ENCODE data around the gene YAE1. TPM values are rescaled to one million over a fixed set of nuclear protein-coding genes. Genes with fewer than 3 reads are reported as not detected.

Gene YAE1
- total and polyA plus RNA-seq, 2 donors (not counting 1 experiment from before 2014, with no cell fraction given) = 5.9 to 20.0 TPM

DNA sequence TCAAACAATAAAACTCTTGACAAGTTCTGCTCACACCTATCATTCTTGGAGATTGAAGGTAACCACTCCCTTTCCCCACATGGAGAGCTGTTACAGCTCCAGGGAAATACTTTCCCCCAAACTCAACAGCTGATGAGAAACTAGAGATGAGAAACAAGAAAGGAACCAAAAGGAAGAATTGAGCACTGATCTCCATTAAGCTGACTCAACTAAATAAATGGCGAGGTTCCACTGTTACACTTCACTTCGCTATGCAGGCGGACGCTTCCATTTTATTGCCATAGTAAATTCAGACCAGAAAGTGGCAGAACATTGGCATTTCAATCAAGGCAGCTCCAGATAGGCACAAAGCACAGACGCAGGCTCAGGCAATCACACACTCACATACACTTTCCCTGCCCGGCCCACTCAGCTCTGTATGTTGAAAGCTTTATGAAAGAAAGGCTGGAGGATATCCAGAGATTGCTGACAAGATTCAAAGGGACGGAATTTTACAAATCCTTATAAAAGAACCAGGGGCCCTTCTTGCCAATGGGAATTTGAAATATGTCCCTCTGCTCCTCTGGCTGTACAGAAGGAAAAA lies 11.5 kb upstream of the YAE1 start:
- intact Hi-C loops (cut with micrococcal nuclease) = no loop called here
- Mint-ChIP-seq H3K9me3 (ENCODE audit: insufficient read depth) (no peaks in the 10 kb centered on the region), H3K4me3 (no peak overlapping the region), H3K4me1 (no peaks in the 10 kb centered on the region), H3K27me3 (peaks cover 30% of the 10 kb centered on the region), H3K27ac (no peak overlapping the region)
- 91% methylated on average over 4 of the region's 7 CpGs for WGBS (ENCODE audit: insufficient coverage)
- Histone ChIP-seq H3K79me2 (ENCODE audit: control insufficient read depth, insufficient read depth, low read length) (no peaks in the 10 kb centered on the region), H3K27me3 (replicated peaks in 1 of 4; ENCODE audit: control extremely low read depth in 1 of 4, control insufficient read depth in 3 of 4, insufficient read depth in 4 of 4, low read length in 3 of 4) (peaks cover 0 to 3% (median 0%) of the 10 kb centered on the region in 4 experiments), H3K4me3 (ENCODE audit: control extremely low read depth in 1 of 5, extremely low read depth in 1 of 5, insufficient read depth in 1 of 5, low read depth in 2 of 5, low read length in 4 of 5) (no peak overlapping the region), H4K20me1 (ENCODE audit: control insufficient read depth, insufficient read depth, low read length, poor library complexity, severe bottlenecking) (no peaks in the 10 kb centered on the region), H2AFZ (ENCODE audit: insufficient read depth, low read depth, low read length, poor library complexity, severe bottlenecking) (no peak overlapping the region), H3K36me3 (replicated peaks in 1 of 2; ENCODE audit: control extremely low read depth in 1 of 2, control insufficient read depth in 1 of 2, extremely low read depth in 1 of 2, insufficient read depth in 2 of 2, low read length in 1 of 2) (no peaks in the 10 kb centered on the region), H3K9ac (ENCODE audit: low read length) (no peak overlapping the region), H3K4me1 (ENCODE audit: control insufficient read depth in 2 of 2, insufficient read depth in 2 of 2, low read length in 2 of 2) (no peaks in the 10 kb centered on the region), H3K27ac (ENCODE audit: low read length in 2 of 2) (no peak overlapping the region), H3K9me3 (ENCODE audit: control extremely low read depth in 1 of 3, control insufficient read depth in 2 of 3, insufficient read depth in 1 of 3, low read length in 2 of 3) (no peaks in the 10 kb centered on the region), H3K4me2 (replicated peaks; ENCODE audit: low read depth, low read length, poor library complexity, severe bottlenecking) (no peak overlapping the region)
- POLR2A ChIA-PET = no interaction called here
- CTCF ChIA-PET = no interaction called here
- ATAC-seq (ENCODE audit: low read depth) (no peak), DNase-seq (no peak)
- TF ChIP-seq CTCF (IDR thresholded peaks at IDR 0.05) (no peak), EZH2 (IDR thresholded peaks at IDR 0.05; ENCODE audit: borderline replicate concordance, insufficient read depth, low read depth, low read length, poor library complexity, severe bottlenecking) (no peak)

DNA sequence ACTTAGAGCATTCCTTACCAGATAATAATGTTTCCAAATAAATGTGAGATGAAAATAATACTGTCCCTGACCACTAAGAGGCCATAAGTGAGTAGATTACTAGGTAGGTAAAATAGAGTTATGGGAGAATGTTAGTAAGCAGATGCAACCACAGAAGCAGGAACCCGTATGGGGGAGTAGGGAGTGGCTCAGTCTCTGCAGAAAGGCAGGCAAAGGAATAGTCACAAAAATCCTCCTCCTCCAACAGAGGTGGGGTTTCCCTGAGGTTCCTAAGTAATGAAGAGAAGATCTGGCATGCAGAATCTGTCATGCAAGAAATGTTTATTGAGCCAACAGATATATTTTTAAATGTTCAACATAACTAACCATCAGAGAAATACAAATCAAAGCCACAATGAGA lies 9.0 kb upstream of the YAE1 start:
- intact Hi-C loops (cut with micrococcal nuclease) = no loop called here
- no peak overlapping the region for H3K9ac ChIP-seq (ENCODE audit: low read length)
- no peaks in the 10 kb centered on the region for H3K4me1 ChIP-seq (ENCODE audit: control insufficient read depth in 2 of 2, insufficient read depth in 2 of 2, low read length in 2 of 2)
- no peak overlapping the region for H2AFZ ChIP-seq (ENCODE audit: insufficient read depth, low read depth, low read length, poor library complexity, severe bottlenecking)
- no peaks in the 10 kb centered on the region for H3K9me3 Mint-ChIP-seq (ENCODE audit: insufficient read depth)
- ChIA-PET POLR2A (no interaction called here), CTCF (no interaction called here)
- H3K4me1 Mint-ChIP-seq = no peaks in the 10 kb centered on the region
- ATAC-seq (ENCODE audit: low read depth) (no peak), DNase-seq (no peak)
- no peak overlapping the region for H3K4me2 ChIP-seq (replicated peaks; ENCODE audit: low read depth, low read length, poor library complexity, severe bottlenecking)
- no peak overlapping the region for H3K4me3 Mint-ChIP-seq
- WGBS (ENCODE audit: insufficient coverage) = no CpG with 5 or more reads among the region's 1 CpG
- no peak overlapping the region for H3K27ac Mint-ChIP-seq
- no peak overlapping the region for H3K4me3 ChIP-seq (ENCODE audit: control extremely low read depth in 1 of 5, extremely low read depth in 1 of 5, insufficient read depth in 1 of 5, low read depth in 2 of 5, low read length in 4 of 5)
- H3K27me3 ChIP-seq (replicated peaks in 1 of 4; ENCODE audit: control extremely low read depth in 1 of 4, control insufficient read depth in 3 of 4, insufficient read depth in 4 of 4, low read length in 3 of 4) = no peaks in the 10 kb centered on the region
- no peaks in the 10 kb centered on the region for H3K79me2 ChIP-seq (ENCODE audit: control insufficient read depth, insufficient read depth, low read length)
- H3K9me3 ChIP-seq (ENCODE audit: control extremely low read depth in 1 of 3, control insufficient read depth in 2 of 3, insufficient read depth in 1 of 3, low read length in 2 of 3) = no peaks in the 10 kb centered on the region
- H4K20me1 ChIP-seq (ENCODE audit: control insufficient read depth, insufficient read depth, low read length, poor library complexity, severe bottlenecking) = no peaks in the 10 kb centered on the region
- no peaks in the 10 kb centered on the region for H3K36me3 ChIP-seq (replicated peaks in 1 of 2; ENCODE audit: control extremely low read depth in 1 of 2, control insufficient read depth in 1 of 2, extremely low read depth in 1 of 2, insufficient read depth in 2 of 2, low read length in 1 of 2)
- peaks cover 41% of the 10 kb centered on the region for H3K27me3 Mint-ChIP-seq
- no peak overlapping the region for H3K27ac ChIP-seq (ENCODE audit: low read length in 2 of 2)
- no peak for TF ChIP-seq EZH2 (IDR thresholded peaks at IDR 0.05; ENCODE audit: borderline replicate concordance, insufficient read depth, low read depth, low read length, poor library complexity, severe bottlenecking)
- no peak for TF ChIP-seq CTCF (IDR thresholded peaks at IDR 0.05)
